ENCODE measurements around the gene EIPR1.

- TF ChIP-seq POLR2AphosphoS5 (IDR thresholded peaks at IDR 0.05) (no peak), CTCF (IDR thresholded peaks at IDR 0.05) (no peak)
Measured at GRCh38 chr2:3260959-3261358, 116.7 kb downstream of the EIPR1 start.
